Limb (tissue), 2 donors: ENCODE data around the gene ODF4.
"Not testable (repeated sequence)": the region's sequence is repeated elsewhere in the genome, so short reads cannot be mapped to it uniquely, and the experiment has no call there.

ENCODE experiments used
- DNase-seq, 2 donors: peaks; one replicate each; pipeline ENCODE4 v3.0.0-alpha.2; 2016; ENCODE audit errors: extremely low spot score in 2 of 2

ODF4 gene

GRCh38 chr17:8324923-8325322 lies 14.7 kb upstream of the ODF4 start:
- no peak for DNase-seq

GRCh38 chr17:8326511-8327302 lies 12.9 kb upstream of the ODF4 start:
- DNase-seq = peak; percentile 34 to 76

- DNase-seq = no peak
Measured at GRCh38 chr17:8327303-8327649, 12.4 kb upstream of the ODF4 start.

GRCh38 chr17:8332128-8332527 lies 7.5 kb upstream of the ODF4 start:
- no peak for DNase-seq

GRCh38 chr17:8332688-8333087 lies 7.0 kb upstream of the ODF4 start:
- DNase-seq = peak in 1 of 2 donors; percentile 40

GRCh38 chr17:8333281-8333680 lies 6.4 kb upstream of the ODF4 start:
- no peak for DNase-seq

- no peak for DNase-seq
Measured at GRCh38 chr17:8337802-8338752, 1.6 kb upstream of the ODF4 start.

- no peak for DNase-seq
Measured at GRCh38 chr17:8338753-8339140, 893 bp upstream of the ODF4 start.

- DNase-seq = no peak
Measured at GRCh38 chr17:8341456-8341855, 1.8 kb downstream of the ODF4 start.

- no peak for DNase-seq
Measured at GRCh38 chr17:8345052-8345690, 5.5 kb downstream of the ODF4 start.

- DNase-seq = no peak
Measured at GRCh38 chr17:8345951-8346665, 6.5 kb downstream of the ODF4 start.

GRCh38 chr17:8347001-8347400 lies 7.4 kb downstream of the ODF4 start:
- not testable (repeated sequence) for DNase-seq

- no peak for DNase-seq
Measured at GRCh38 chr17:8350339-8350738, 10.7 kb downstream of the ODF4 start.

- no peak for DNase-seq
Measured at GRCh38 chr17:8353736-8354135, 14.1 kb downstream of the ODF4 start.

GRCh38 chr17:8354236-8354635 lies 14.6 kb downstream of the ODF4 start:
- DNase-seq = no peak

GRCh38 chr17:8357910-8358309 lies 18.3 kb downstream of the ODF4 start:
- DNase-seq = no peak

- DNase-seq = no peak
Measured at GRCh38 chr17:8359769-8360168, 20.1 kb downstream of the ODF4 start.

GRCh38 chr17:8360260-8360659 lies 20.6 kb downstream of the ODF4 start:
- no peak for DNase-seq

GRCh38 chr17:8360751-8361150 lies 21.1 kb downstream of the ODF4 start:
- DNase-seq = no peak

GRCh38 chr17:8362651-8363332 lies 23.2 kb downstream of the ODF4 start:
- DNase-seq = no peak

- no peak for DNase-seq
Measured at GRCh38 chr17:8365143-8365542, 25.5 kb downstream of the ODF4 start.
